ENCODE results near the gene CPNE5. TPM values are rescaled to one million over a fixed set of nuclear protein-coding genes. Genes with fewer than 3 reads are reported as not detected.

Gene CPNE5
- polyA plus RNA-seq, 1 of the 3 experiments (the other 2 are of a cell fraction), result 0.30 TPM

DNA sequence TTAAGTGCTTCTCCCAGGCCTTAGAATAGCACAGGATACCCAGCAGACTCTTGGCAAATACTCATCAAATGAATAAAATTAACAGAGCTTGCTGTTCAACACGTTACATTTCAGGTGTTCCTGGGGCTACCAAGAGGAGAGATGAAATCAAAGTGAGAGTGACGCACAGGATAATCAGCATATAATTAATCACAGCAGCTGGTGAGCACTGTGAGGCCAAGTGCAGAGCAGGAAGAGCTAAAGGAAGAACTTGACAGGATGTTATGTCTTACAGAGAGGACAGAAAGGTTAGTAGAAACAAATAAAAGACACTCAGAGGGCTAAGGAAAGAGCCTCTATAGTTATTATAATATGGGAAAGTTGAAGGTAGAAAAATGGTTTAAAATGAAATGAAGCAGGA is 26.6 kb upstream of the CPNE5 start (continued):
- TF ChIP-seq GABPA (IDR thresholded peaks at IDR 0.05; ENCODE audit: low read depth) (no peak), FOSL2 (IDR thresholded peaks at IDR 0.05; ENCODE audit: borderline replicate concordance, low read depth) (no peak), MXI1 (IDR thresholded peaks at IDR 0.05; ENCODE audit: low read depth, low read length) (no peak), GATA2 (CRISPR knock-in tag; IDR thresholded peaks at IDR 0.05) (no peak)

DNA sequence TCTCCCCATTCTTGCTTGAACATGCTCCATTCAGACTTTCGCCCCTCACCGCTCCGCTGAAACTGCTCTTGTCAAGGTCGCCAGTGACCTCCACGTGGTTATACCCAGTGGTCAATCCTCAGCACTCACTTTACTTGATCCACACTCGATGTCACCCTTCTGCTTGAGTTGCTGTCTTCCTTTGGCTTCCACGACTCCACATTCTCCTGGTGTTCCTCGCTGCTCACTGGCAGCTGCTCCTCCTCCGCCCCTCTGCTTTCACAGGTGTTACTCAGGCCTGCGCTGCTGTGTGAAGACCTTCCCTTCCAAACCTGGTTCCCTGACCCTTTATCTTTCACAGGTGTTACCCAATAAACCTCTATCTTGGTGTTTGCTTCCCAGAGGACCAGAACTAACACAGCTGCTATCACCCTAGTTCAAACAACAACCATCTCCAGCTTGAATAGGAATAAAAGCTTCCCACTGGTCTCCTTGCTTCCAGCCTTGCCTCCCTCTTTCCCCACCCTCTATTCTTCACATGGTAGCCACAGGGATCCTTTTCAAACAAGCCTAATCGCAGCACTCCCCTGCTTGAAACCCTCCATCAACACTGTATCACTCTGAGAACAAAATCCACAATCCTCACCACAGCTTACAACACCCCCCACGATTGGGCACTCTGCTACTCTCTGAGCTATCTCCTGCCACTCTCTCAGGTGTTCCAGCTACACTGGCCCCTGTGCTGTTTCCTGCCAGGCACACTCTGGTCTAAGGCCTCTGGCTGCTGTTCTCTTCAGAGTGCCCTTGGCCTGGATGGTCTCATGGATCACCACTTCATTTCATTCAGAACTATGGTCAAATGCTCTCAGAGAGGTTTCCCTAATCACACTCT is 24.7 kb upstream of the CPNE5 start:
- H2AFZ ChIP-seq (ENCODE audit: low read depth), result no peak overlapping the region
- no peaks in the 10 kb centered on the region for H3K9me3 ChIP-seq
- no peak overlapping the region for H3K4me3 ChIP-seq (ENCODE audit: low read depth in 2 of 2, low read length in 1 of 2)
- ChIA-PET POLR2A (interaction anchor here (1.2 kb wide), 1 partner anchor 10 kb away, joined by 3 read pairs; no protein-coding TSS in a partner anchor), CTCF (interaction anchor here (1.0 to 3.7 kb wide), 5 partner anchors 12 to 562 kb away, joined by 3 to 33 read pairs (median 5); no protein-coding TSS in a partner anchor)
- WGBS (ENCODE audit: low lambda C conversion rate), result 97% methylated on average over 12 of the region's 12 CpGs
- TF ChIP-seq, protein P1, sequence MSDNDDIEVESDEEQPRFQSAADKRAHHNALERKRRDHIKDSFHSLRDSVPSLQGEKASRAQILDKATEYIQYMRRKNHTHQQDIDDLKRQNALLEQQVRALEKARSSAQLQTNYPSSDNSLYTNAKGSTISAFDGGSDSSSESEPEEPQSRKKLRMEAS (IDR thresholded peaks at IDR 0.05; ENCODE audit: low read depth), result no peak
- TF ChIP-seq MXI1 (IDR thresholded peaks at IDR 0.05; ENCODE audit: low read depth, low read length) (no peak), FOXM1 (IDR thresholded peaks at IDR 0.05; ENCODE audit: low read depth) (no peak), JUND (IDR thresholded peaks at IDR 0.05) (no peak), RAD21 (IDR thresholded peaks at IDR 0.05; ENCODE audit: low read length) (no peak), MEF2A (IDR thresholded peaks at IDR 0.05; ENCODE audit: borderline replicate concordance, low read depth) (no peak), POLR2AphosphoS5 (IDR thresholded peaks at IDR 0.05; ENCODE audit: low read depth, low read length) (no peak), RXRA (IDR thresholded peaks at IDR 0.05; ENCODE audit: borderline replicate concordance, low read depth) (no peak), RCOR1 (IDR thresholded peaks at IDR 0.05; ENCODE audit: low read length) (no peak), FOXJ3 (CRISPR knock-in tag; IDR thresholded peaks at IDR 0.05) (no peak), FOSL2 (IDR thresholded peaks at IDR 0.05; ENCODE audit: borderline replicate concordance, low read depth) (no peak), SMC3 (IDR thresholded peaks at IDR 0.05; ENCODE audit: low read depth, low read length) (no peak), EZH2phosphoT487 (IDR thresholded peaks at IDR 0.05; ENCODE audit: borderline replicate concordance, low read depth) (no peak), TEAD4 (IDR thresholded peaks at IDR 0.05; ENCODE audit: borderline replicate concordance, insufficient read depth) (no peak), NRF1 (IDR thresholded peaks at IDR 0.05; ENCODE audit: low read depth, low read length) (no peak)
- TF ChIP-seq, protein P2, sequence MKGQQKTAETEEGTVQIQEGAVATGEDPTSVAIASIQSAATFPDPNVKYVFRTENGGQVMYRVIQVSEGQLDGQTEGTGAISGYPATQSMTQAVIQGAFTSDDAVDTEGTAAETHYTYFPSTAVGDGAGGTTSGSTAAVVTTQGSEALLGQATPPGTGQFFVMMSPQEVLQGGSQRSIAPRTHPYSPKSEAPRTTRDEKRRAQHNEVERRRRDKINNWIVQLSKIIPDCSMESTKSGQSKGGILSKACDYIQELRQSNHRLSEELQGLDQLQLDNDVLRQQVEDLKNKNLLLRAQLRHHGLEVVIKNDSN (IDR thresholded peaks at IDR 0.05; ENCODE audit: borderline replicate concordance, low read depth), result no peak
- no peak for DNase-seq
- H3K27me3 ChIP-seq (ENCODE audit: insufficient read depth), result no peaks in the 10 kb centered on the region
- H3F3A ChIP-seq (replicated peaks; ENCODE audit: insufficient read depth), result no peaks in the 10 kb centered on the region
- no peak overlapping the region for H3K4me2 ChIP-seq
- no peak overlapping the region for H3K27ac ChIP-seq (ENCODE audit: low read depth in 2 of 2, low read length in 1 of 2)
- H3K4me1 ChIP-seq (ENCODE audit: control insufficient read depth in 1 of 2, insufficient read depth in 2 of 2, low read depth in 1 of 2, low read length in 1 of 2), result peaks cover 0 to 24% of the 10 kb centered on the region in 2 experiments; a peak in 2 of 4 replicates
- H3K79me2 ChIP-seq (ENCODE audit: insufficient read depth), result peaks cover 64% of the 10 kb centered on the region
- H3K9ac ChIP-seq, result no peak overlapping the region
- no peaks in the 10 kb centered on the region for H3K9me2 ChIP-seq
- no peaks in the 10 kb centered on the region for H4K20me1 ChIP-seq (ENCODE audit: insufficient read depth)
- peaks cover 4 to 50% of the 10 kb centered on the region in 2 experiments for H3K36me3 ChIP-seq (replicated peaks in 1 of 2; ENCODE audit: control insufficient read depth in 1 of 2, insufficient read depth in 2 of 2, low read length in 1 of 2)
